Amniotic stem cell (primary cell): Measurements from ENCODE around the gene PLPP4.

Experiments used
- DNase-seq: peaks from one replicate; lab custom pipeline; 2025; lab: John Stamatoyannopoulos, UW

PLPP4 gene

GRCh38 chr10:120456626-120457430 is at the start of gene PLPP4:
Gene PLPP4, plus strand, starts transcription at chr10:120457227. Its CDS starts 79 bp downstream, at chr10:120457306.
- no peak for DNase-seq

GRCh38 chr10:120409816-120410215 is 47.2 kb upstream of the PLPP4 start:
- DNase-seq: no peak

DNA sequence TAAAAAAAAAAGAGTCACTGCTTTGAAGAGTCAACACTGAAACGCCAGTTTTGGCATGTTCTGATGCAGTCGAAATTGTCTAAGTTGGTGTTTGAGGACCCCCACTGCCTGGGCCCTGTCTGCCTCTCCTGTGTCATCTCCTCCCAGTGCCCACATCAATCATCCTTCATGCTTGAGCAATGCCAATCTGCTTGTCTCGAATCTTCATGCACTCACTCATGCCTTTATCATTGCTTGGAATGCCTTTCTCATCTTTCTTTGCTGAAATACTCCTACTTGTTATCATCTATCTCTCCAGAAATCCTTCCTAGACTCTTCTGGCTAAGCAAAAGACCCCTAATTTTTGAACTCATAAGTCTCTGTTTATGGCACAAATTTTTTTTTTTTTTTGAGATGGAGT is 42.1 kb upstream of the PLPP4 start:
- DNase-seq: no peak

DNA sequence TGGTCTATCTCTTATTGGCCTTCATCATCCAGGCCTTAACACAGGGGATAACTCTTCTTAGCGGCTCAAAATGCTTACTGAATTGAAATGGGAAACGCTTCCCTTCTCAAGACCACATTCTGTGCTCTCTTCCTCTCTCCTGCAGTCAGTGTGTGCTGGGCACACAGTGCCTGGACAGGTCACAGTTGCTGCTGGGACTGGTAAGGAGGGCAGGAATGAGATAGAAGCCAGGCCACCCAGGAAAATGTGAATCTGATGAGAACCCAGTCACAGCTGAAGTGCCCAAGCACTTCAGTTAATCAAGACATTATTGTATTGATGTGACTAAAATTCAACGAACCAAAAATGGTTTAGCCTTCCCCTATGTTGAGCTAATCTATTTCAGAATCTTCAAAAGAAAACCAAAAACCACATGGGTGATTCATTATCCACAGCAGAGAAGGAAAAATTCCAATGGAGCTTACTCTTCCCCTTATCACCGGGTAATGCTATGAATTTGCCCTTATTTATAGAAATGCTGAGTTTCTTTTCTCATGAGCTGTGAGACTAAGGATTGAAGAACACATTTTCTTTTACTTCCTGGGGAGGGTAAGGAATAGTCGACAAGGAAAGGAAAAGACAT is 41.2 kb upstream of the PLPP4 start:
- DNase-seq: peak; percentile 54

DNA sequence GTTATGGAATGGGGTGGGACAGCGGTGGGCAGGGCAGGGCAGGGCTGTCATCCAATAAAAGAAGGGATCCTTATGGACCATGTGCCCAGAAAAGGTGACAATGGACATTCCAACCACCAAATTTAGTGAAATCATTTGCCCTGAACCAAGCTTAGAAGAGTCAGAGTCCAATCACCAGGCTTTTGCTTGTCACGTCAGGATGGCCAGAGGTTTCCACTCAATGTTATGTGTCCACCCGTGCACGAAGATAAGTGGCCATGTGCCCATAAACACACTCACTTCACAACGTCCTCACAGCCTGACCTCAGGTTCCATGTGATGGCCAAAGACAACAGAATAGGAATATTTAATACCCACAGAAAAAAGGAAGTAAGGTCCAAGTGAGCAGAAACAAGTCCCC is 36.6 kb upstream of the PLPP4 start:
- DNase-seq: no peak

DNA sequence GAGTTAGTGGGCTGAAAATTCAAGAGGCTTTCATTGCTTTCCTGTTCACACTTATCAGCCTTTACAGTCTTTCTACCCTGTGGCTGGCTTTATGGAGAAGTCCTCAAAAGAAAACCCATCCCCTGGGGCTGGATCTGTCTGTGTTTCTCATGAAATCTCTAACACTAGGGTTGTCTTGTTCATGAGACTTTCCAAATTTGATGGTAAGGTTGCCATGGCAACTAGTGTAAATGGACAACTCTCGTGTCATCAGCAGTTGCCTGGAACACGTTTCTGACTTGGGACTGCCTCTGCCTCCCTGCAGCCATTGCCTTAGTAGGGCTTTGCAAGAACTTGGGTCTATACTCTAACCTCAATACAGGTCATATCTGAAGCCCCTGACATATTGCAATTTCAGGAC is 35.8 kb upstream of the PLPP4 start:
- no peak for DNase-seq

GRCh38 chr10:120422457-120422856 is 34.6 kb upstream of the PLPP4 start:
- peak; percentile 90 for DNase-seq

DNA sequence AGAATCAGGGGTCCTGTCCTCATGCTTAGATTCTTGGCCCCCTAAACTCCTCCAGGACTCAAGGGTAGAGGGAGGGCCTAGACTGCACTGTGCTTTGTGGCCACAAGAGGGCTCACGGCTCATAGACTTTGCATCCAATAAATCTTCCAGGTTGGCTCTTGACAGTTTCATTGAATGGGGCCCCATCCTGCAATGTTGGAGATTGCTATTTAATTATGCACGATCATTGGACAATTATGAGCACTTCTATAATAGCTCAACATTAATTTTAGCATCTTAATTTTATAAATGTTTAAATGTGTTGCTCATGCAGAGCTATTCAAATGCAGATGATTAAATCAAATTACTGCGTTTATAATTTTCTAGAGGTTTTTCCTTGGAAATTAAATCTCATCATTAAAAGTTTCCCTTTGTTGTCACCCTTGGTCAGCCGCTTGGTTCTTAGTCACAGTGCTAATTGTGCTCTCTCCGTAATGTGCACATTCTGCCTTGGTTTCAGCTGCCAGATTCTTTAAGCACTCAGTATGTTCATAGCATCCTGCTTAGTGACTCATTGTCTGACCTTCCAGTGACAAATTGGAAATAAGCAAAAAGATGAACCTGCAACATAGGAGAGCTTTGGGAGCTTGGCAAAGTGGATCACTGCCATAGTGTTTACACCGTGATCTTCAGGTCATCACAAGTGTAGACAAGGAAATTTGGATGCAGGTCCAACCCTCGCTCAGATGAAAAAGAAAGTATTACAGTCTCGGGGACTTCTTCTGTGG is 33.4 kb upstream of the PLPP4 start:
- peak; percentile 49 for DNase-seq

- DNase-seq: no peak
Measured at GRCh38 chr10:120424198-120424464, 32.9 kb upstream of the PLPP4 start.

GRCh38 chr10:120426306-120426705 is 30.7 kb upstream of the PLPP4 start:
- DNase-seq: no peak

- DNase-seq: no peak
Measured at GRCh38 chr10:120428754-120429153, 28.3 kb upstream of the PLPP4 start.

- no peak for DNase-seq
Measured at GRCh38 chr10:120429395-120429794, 27.6 kb upstream of the PLPP4 start.

DNA sequence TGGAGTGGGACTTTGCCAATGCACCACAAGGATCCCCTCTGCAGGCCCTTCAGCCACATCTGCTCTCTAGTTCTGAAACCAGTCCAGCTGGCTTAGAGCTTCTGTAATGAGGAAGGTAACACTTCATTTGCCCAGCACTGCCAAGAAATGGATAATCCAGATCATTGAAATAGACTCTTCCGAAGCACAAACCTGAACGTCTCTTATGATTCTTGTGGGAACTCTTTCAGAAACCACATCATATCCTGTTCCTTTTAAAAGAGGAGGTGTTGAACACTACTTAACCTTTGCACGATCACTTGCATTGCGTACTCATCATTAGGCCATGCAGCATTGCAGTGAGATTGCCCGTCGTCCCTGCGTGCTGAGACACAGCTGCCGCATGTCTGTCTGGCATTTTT is 25.8 kb upstream of the PLPP4 start:
- DNase-seq: no peak

GRCh38 chr10:120432209-120432608 is 24.8 kb upstream of the PLPP4 start:
- DNase-seq: no peak

- no peak for DNase-seq
Measured at GRCh38 chr10:120433141-120433540, 23.9 kb upstream of the PLPP4 start.

DNA sequence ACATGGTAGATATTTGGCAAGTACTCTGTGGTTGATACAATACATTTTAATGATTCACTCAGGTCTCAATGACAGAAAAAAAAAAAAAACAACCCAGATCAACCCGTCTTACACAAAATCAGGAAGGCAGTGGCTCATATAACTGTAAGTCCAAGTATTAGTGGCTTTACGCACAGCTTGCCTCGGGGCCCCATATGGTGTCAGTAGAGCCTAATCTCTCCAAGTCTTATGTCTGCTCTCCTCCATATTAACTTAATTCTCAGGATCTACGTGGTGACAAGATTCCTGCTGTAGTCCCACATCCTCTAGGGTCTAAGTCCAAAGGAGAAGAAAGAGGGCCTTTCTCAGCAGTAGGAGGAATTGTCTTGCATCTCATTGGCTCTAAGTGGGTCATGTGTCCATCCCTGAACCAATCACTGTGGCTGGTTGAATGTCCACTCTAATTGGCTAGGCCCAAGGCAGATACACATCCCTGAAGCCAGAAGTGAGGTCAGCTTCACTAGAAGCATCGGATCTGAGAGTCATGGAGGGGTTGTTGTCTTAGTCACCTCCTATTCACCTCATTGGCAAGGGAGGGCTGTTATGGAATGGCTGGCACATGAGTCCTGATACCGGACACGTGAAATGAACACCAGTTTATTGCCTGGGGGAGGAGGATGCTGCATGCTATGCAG is 20.5 kb upstream of the PLPP4 start:
- DNase-seq: no peak

DNA sequence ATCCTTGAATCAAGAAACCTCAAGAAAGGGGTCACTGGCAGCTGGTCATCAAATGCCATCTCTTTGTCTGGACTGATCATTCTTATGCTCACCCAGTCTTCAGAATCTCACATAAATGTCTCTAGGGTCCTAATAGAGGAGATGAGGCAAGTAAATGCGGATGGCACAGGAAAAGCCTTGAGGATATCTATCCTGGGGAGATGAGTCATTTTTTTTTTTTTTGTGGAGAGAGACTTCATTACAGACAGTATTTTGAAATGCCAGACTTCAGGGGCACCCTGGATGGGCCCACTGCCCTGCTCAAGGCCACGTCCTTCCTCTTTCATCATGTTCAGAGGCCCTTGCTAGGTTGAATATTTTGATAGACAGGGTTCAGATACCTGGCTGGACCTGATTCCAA is 19.5 kb upstream of the PLPP4 start:
- DNase-seq: no peak

GRCh38 chr10:120451968-120452367 is 5.1 kb upstream of the PLPP4 start:
- no peak for DNase-seq

DNA sequence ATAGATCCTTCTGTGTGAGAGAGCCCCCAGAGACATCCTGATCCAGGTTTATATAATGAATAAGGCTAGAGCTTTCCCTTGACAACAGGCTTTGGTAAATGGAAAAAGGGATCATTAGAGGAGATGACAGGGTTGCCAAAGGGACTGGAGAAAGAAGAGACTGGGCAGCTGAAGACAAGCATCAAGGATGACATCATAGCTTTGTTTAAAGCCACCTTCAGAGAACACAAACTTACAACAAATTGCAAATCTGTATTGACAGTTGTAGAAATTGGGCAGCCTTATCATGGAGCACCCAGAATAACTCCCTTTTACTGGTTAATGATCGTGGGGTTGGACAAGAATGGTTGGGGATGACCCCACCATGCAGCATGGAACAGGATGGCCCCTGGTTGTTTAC is 3.7 kb upstream of the PLPP4 start:
- no peak for DNase-seq

DNA sequence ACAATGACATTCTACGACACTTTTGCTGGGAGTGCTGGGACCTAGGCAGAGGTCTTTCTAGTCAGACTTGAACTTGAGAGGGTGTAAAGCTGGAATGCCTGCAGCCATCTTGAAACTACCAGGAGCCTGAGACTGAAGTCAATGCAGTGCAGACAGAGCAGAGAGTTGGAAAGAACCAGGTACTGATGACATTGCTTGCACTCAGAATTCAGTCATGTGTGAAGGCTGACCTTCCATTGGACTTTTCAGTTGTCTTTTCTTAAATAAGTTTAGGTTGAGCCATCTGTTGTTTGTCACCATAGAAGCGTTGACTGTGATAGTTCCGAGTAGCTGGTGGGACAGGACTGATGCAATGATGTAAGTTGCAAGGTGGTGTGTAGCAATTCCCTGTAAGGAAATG is 3.1 kb upstream of the PLPP4 start:
- DNase-seq: no peak

GRCh38 chr10:120455004-120455403 is 2.0 kb upstream of the PLPP4 start:
- no peak for DNase-seq

GRCh38 chr10:120455606-120456005 is 1.4 kb upstream of the PLPP4 start:
- no peak for DNase-seq

DNA sequence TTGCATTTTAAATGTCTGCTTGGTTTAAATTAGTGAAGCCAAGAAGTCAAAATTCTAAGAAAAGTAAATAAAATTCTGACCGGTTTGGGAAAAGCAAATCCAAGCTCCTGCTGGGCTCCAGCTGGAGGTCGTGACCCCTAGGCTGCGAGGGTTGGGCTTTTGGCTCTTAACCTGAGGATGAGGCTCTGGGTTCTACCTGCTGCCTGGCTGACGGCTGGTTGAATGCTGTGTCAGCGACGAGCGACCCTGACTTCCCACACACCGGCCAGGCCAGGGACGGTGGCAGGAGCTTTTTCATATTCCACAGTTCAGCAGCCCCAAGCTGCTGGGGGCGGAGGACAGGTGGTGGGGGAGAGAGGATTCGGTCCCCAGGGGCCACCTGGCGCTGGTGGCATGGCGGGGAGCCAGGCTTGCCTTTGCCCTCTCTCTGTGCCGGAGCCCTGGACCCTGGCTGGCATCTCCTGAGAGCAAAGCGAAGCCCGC is 843 bp upstream of the PLPP4 start:
- no peak for DNase-seq
